Measurements from ENCODE around the gene MN1. TPM values are rescaled to one million over a fixed set of nuclear protein-coding genes. Genes with fewer than 3 reads are reported as not detected.

The MN1 gene
- total RNA-seq, 4 donors from 2014 or later, result 1.7 to 7.0 (median 2.4) TPM

GRCh38 chr22:27793576-27793975 lies 8.0 kb downstream of the MN1 start:
- intact Hi-C loops (cut with DNase I; ENCODE audit: low total_unique reads), result loop anchor here (10.0 kb wide), 1 partner anchor 389 kb away; no protein-coding TSS in a partner anchor
- no peak overlapping the region for H3K4me3 ChIP-seq (ENCODE audit: low read depth, poor library complexity, severe bottlenecking)
- no peak for DNase-seq (ENCODE audit: low spot score in 2 of 2)
- no peak for TF ChIP-seq CTCF (IDR thresholded peaks at IDR 0.05)
- no peak for TF ChIP-seq POLR2A (IDR thresholded peaks at IDR 0.05)
- 71 to 75% methylated on average over 12 of the region's 12 CpGs for WGBS, 2 donors

- H3K4me3 ChIP-seq (ENCODE audit: low read depth, poor library complexity, severe bottlenecking), result no peak overlapping the region
- TF ChIP-seq CTCF (IDR thresholded peaks at IDR 0.05) (no peak), POLR2A (IDR thresholded peaks at IDR 0.05) (no peak)
- intact Hi-C loops (cut with DNase I; ENCODE audit: low total_unique reads), result loop anchor here (10.0 kb wide), 1 partner anchor 388 kb away; no protein-coding TSS in a partner anchor
- 80 to 82% methylated on average over 8 of the region's 8 CpGs for WGBS, 2 donors
- DNase-seq (ENCODE audit: low spot score in 2 of 2), result no peak
These were observed 8.9 kb downstream of the MN1 start for GRCh38 chr22:27792452-27793161.

GRCh38 chr22:27791859-27792241 lies 9.7 kb downstream of the MN1 start:
- DNase-seq (ENCODE audit: low spot score in 2 of 2), result no peak
- 81 to 86% methylated on average over 3 of the region's 3 CpGs for WGBS, 2 donors
- no peak for TF ChIP-seq POLR2A (IDR thresholded peaks at IDR 0.05)
- no peak for TF ChIP-seq CTCF (IDR thresholded peaks at IDR 0.05)
- intact Hi-C loops (cut with DNase I; ENCODE audit: low total_unique reads), result loop anchor here (10.0 kb wide), 1 partner anchor 387 kb away; no protein-coding TSS in a partner anchor
- no peak overlapping the region for H3K4me3 ChIP-seq (ENCODE audit: low read depth, poor library complexity, severe bottlenecking)

- H3K4me3 ChIP-seq (ENCODE audit: low read depth, poor library complexity, severe bottlenecking), result no peak overlapping the region
- no peak for DNase-seq (ENCODE audit: low spot score in 2 of 2)
- WGBS, 2 donors, result 93% methylated on average over 17 of the region's 17 CpGs
- TF ChIP-seq POLR2A (IDR thresholded peaks at IDR 0.05), result no peak
- TF ChIP-seq CTCF (IDR thresholded peaks at IDR 0.05), result no peak
- intact Hi-C loops (cut with DNase I; ENCODE audit: low total_unique reads), result loop anchor here (10.0 kb wide), 1 partner anchor 387 kb away; no protein-coding TSS in a partner anchor
These were observed 10.2 kb downstream of the MN1 start for GRCh38 chr22:27791159-27791858.

GRCh38 chr22:27790376-27791158 lies 11.0 kb downstream of the MN1 start:
- no peak for DNase-seq (ENCODE audit: low spot score in 2 of 2)
- H3K4me3 ChIP-seq (ENCODE audit: low read depth, poor library complexity, severe bottlenecking), result no peak overlapping the region
- 80 to 83% methylated on average over 25 of the region's 25 CpGs for WGBS, 2 donors
- intact Hi-C loops (cut with DNase I; ENCODE audit: low total_unique reads), result loop anchor here (10.0 kb wide), 1 partner anchor 386 kb away; no protein-coding TSS in a partner anchor
- TF ChIP-seq CTCF (IDR thresholded peaks at IDR 0.05) (no peak), POLR2A (IDR thresholded peaks at IDR 0.05) (no peak)
